ENCODE data around the gene RASL10B.

The RASL10B gene

DNA sequence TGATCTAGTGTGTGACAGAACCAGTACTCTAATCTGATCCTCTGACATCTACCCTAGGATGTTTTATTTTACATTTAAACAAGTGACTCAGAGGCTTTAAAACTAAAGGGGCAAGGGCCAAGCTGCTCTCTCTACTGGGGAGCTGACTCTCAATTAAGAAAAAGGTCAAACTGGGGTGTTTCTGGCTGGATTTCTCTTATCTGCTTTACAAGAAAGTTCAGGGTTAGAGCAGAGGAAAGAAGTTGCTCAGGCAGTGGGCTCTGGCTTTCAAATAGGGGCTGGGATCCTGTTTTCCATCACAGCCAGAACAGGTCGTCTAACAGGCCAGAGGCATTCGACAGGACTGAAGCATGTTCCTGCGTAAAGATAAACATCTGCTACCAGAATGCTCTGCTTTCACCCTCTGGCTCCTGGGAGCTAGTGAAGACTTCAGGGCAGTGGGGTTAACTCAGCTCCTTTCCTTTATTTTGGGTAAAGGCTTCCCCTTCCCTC is 55.5 kb downstream of the RASL10B start:
- H3K9ac ChIP-seq (ENCODE audit: low read depth, low read length, poor library complexity, severe bottlenecking), result peak overlapping the region; percentile 18
- TF ChIP-seq EZH2phosphoT487 (IDR thresholded peaks at IDR 0.05; ENCODE audit: borderline replicate concordance), result no peak
- TF ChIP-seq, protein P1, sequence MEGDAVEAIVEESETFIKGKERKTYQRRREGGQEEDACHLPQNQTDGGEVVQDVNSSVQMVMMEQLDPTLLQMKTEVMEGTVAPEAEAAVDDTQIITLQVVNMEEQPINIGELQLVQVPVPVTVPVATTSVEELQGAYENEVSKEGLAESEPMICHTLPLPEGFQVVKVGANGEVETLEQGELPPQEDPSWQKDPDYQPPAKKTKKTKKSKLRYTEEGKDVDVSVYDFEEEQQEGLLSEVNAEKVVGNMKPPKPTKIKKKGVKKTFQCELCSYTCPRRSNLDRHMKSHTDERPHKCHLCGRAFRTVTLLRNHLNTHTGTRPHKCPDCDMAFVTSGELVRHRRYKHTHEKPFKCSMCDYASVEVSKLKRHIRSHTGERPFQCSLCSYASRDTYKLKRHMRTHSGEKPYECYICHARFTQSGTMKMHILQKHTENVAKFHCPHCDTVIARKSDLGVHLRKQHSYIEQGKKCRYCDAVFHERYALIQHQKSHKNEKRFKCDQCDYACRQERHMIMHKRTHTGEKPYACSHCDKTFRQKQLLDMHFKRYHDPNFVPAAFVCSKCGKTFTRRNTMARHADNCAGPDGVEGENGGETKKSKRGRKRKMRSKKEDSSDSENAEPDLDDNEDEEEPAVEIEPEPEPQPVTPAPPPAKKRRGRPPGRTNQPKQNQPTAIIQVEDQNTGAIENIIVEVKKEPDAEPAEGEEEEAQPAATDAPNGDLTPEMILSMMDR (conservative IDR thresholded peaks at IDR 0.05; ENCODE audit: low read length), result no peak
- no peaks in the 10 kb centered on the region for H3K27me3 ChIP-seq (ENCODE audit: insufficient read depth, low read length, poor library complexity, severe bottlenecking)
- peak overlapping the region; percentile 41; the same call in 1 of the 2 replicates for H2AFZ ChIP-seq (ENCODE audit: low read length)
- no peak overlapping the region for H3K4me3 ChIP-seq (ENCODE audit: low read length, poor library complexity, severe bottlenecking)
- no peaks in the 10 kb centered on the region for H4K20me1 ChIP-seq (ENCODE audit: insufficient read depth, low read length, poor library complexity, severe bottlenecking)
- H3K36me3 ChIP-seq (ENCODE audit: insufficient read depth, low read length), result no peaks in the 10 kb centered on the region
- H3K9me3 ChIP-seq (ENCODE audit: insufficient read depth, low read depth, low read length), result no peaks in the 10 kb centered on the region
- H3F3A ChIP-seq (ENCODE audit: low read depth), result no peaks in the 10 kb centered on the region
- H3K4me2 ChIP-seq (ENCODE audit: low read depth, low read length, poor library complexity, severe bottlenecking), result no peak overlapping the region
- peaks cover 35% of the 10 kb centered on the region for H3K4me1 ChIP-seq (ENCODE audit: insufficient read depth, low read length, poor library complexity, severe bottlenecking)
- H3K79me2 ChIP-seq (ENCODE audit: insufficient read depth, low read length), result no peaks in the 10 kb centered on the region
- no peaks in the 10 kb centered on the region for H3K9me2 ChIP-seq (replicated peaks; ENCODE audit: low read depth, low read length)

DNA sequence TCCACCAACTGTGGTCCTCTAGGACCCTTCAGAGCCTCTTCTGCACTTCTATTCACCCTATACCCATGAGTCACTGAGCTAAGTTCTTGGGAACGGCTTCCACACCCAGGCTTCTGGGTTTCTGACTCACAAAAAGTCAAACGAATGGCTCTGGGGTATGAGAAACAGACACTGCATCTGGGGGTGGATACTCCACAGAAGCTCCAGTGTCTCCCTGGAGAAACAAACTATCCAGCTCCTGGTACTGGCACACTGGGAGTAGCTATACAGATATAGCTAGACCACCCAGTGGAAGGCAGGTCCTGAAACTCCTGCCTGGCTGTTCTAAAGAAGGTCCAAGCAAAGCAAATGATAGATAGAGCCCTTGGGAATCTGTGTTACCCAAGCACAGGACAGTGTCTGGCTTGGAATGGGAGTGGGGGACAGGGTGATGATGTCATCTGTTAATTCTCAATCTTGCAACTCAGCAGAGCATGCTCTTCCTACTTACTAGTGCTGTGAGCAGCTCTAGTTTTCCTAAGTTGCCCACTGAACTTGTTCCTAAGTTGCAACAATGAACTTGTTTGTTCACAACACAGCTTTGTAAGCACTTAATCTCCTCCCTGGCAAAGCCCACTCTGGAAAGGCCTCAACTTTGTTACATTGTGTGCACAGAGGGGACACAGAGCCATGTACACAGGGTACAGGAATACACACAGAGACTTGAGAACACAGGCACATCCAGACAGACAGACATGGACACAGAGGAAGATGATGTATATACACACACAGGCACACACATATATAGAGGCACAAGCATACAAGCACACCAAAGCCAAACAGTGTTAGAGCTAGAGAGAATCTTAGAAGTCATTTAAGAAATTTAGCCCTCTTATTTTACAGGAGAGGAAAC is 57.3 kb downstream of the RASL10B start:
- Histone ChIP-seq H3K4me2 (ENCODE audit: low read depth, low read length, poor library complexity, severe bottlenecking) (peak overlapping the region; percentile 64), H3K4me3 (ENCODE audit: low read length, poor library complexity, severe bottlenecking) (peak overlapping the region; percentile 43), H3K36me3 (ENCODE audit: insufficient read depth, low read length) (no peaks in the 10 kb centered on the region), H3K4me1 (ENCODE audit: insufficient read depth, low read length, poor library complexity, severe bottlenecking) (peaks cover 36% of the 10 kb centered on the region), H3K9ac (ENCODE audit: low read depth, low read length, poor library complexity, severe bottlenecking) (peak overlapping the region; percentile 10), H2AFZ (ENCODE audit: low read length) (no peak overlapping the region), H3K9me2 (replicated peaks; ENCODE audit: low read depth, low read length) (no peaks in the 10 kb centered on the region), H3F3A (ENCODE audit: low read depth) (no peaks in the 10 kb centered on the region), H3K9me3 (ENCODE audit: insufficient read depth, low read depth, low read length) (no peaks in the 10 kb centered on the region), H3K79me2 (ENCODE audit: insufficient read depth, low read length) (no peaks in the 10 kb centered on the region), H3K27me3 (ENCODE audit: insufficient read depth, low read length, poor library complexity, severe bottlenecking) (no peaks in the 10 kb centered on the region), H4K20me1 (ENCODE audit: insufficient read depth, low read length, poor library complexity, severe bottlenecking) (no peaks in the 10 kb centered on the region)
- TF ChIP-seq, protein P1 (conservative IDR thresholded peaks at IDR 0.05; ENCODE audit: low read length), result no peak
- TF ChIP-seq EZH2phosphoT487 (IDR thresholded peaks at IDR 0.05; ENCODE audit: borderline replicate concordance), result no peak

DNA sequence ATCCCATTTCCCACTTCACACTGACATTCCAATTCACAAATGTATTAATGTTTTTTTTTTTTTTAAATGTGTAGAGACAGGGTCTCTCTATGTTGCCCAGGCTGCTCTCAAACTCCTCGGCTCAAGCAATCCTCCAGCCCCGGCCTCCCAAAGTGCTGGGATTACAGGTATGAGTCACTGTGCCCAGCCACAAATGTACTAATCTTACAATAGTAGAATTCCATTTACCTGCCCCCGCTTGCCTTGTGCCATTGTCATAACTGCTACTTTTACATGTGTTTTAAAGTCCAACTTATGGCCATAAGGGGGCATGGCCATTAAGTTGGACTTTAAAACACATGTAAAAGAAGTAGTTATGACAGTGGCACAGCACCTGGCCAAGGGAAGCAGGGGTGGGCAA is 59.4 kb downstream of the RASL10B start:
- Histone ChIP-seq H3K27me3 (ENCODE audit: insufficient read depth, low read length, poor library complexity, severe bottlenecking) (no peaks in the 10 kb centered on the region), H3K4me1 (ENCODE audit: insufficient read depth, low read length, poor library complexity, severe bottlenecking) (peaks cover 32% of the 10 kb centered on the region), H2AFZ (ENCODE audit: low read length) (no peak overlapping the region), H3K36me3 (ENCODE audit: insufficient read depth, low read length) (no peaks in the 10 kb centered on the region), H3K9me2 (replicated peaks; ENCODE audit: low read depth, low read length) (no peaks in the 10 kb centered on the region), H4K20me1 (ENCODE audit: insufficient read depth, low read length, poor library complexity, severe bottlenecking) (no peaks in the 10 kb centered on the region), H3K9ac (ENCODE audit: low read depth, low read length, poor library complexity, severe bottlenecking) (no peak overlapping the region), H3K4me2 (ENCODE audit: low read depth, low read length, poor library complexity, severe bottlenecking) (no peak overlapping the region), H3K79me2 (ENCODE audit: insufficient read depth, low read length) (no peaks in the 10 kb centered on the region), H3F3A (ENCODE audit: low read depth) (no peaks in the 10 kb centered on the region), H3K9me3 (ENCODE audit: insufficient read depth, low read depth, low read length) (no peaks in the 10 kb centered on the region), H3K4me3 (ENCODE audit: low read length, poor library complexity, severe bottlenecking) (no peak overlapping the region)
- TF ChIP-seq, protein P1 (conservative IDR thresholded peaks at IDR 0.05; ENCODE audit: low read length), result no peak
- no peak for TF ChIP-seq EZH2phosphoT487 (IDR thresholded peaks at IDR 0.05; ENCODE audit: borderline replicate concordance)
